ENCODE results near the gene PPP2CA. TPM values are rescaled to one million over a fixed set of nuclear protein-coding genes. Genes with fewer than 3 reads are reported as not detected.
"Not testable (repeated sequence)": the region's sequence is repeated elsewhere in the genome, so short reads cannot be mapped to it uniquely, and the experiment has no call there.

Gene PPP2CA
- total and polyA plus RNA-seq, 10 donors = 23.5 to 175 (median 105) TPM

DNA sequence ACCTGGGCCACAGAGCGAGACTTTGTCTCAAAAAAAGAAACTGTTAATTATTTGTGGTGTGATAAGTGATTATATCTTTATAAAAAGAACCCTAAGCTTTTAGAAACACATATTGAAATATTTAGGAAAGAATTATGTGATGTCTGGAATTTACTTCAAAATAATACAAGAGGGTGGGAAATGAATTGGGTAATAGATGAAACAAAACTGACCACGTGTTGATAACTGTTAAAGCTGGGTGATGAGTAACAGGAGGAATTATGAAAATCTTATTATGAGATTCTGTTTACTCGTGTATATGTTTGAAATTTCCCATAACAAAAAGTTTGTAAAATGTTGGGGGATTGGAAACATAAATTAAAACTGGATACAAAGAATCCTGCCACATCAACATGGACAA is 33.0 kb upstream of the PPP2CA start:
- intact Hi-C loops (cut with DNase I; ENCODE audit: low total_unique reads) = no loop called here
- Histone ChIP-seq H3K27ac (no peak overlapping the region), H3K4me3 (no peak overlapping the region), H3K36me3 (no peaks in the 10 kb centered on the region), H3K27me3 (replicated peaks in 1 of 7) (no peaks in the 10 kb centered on the region), H3K9me3 (peaks cover 0 to 24% (median 21%) of the 10 kb centered on the region in 8 donors), H3K4me1 (no peaks in the 10 kb centered on the region)
- DNase-seq = no peak
- TF ChIP-seq POLR2AphosphoS5 (IDR thresholded peaks at IDR 0.05) = no peak
- no peak for TF ChIP-seq POLR2A (IDR thresholded peaks at IDR 0.05)
- TF ChIP-seq CTCF (IDR thresholded peaks at IDR 0.05 in 8 of 11, conservative IDR thresholded peaks at IDR 0.05 in 3 of 11) = no peak
- 70 to 75% (median 74%) methylated on average over 3 of the region's 3 CpGs for WGBS, 5 donors

DNA sequence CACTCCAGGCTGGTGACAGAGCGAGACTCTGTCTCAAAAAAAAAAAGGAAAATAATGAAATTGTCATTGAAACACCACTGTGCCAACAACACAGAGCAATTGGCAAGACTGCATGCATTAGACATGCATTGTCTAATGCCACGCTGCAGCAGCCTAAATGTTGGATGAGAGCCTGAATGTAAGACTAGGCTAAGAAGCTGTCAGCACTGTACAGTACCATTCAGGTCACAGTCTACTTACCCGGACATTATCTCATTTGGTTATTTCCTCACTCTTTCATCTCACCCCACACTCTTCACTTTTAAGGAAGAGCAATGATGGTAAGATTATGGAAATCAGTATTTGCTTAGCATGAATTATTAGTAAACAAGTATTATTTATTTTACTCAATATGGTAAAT is 31.3 kb upstream of the PPP2CA start:
- H3K9me3 ChIP-seq = peaks cover 0 to 7% (median 4%) of the 10 kb centered on the region in 8 donors
- intact Hi-C loops (cut with DNase I; ENCODE audit: low total_unique reads) = no loop called here
- no peaks in the 10 kb centered on the region for H3K27me3 ChIP-seq (replicated peaks in 1 of 7)
- TF ChIP-seq CTCF (IDR thresholded peaks at IDR 0.05 in 8 of 11, conservative IDR thresholded peaks at IDR 0.05 in 3 of 11) (no peak), POLR2A (IDR thresholded peaks at IDR 0.05) (no peak), POLR2AphosphoS5 (IDR thresholded peaks at IDR 0.05) (no peak)
- H3K4me3 ChIP-seq = no peak overlapping the region
- H3K27ac ChIP-seq = no peak overlapping the region
- no peaks in the 10 kb centered on the region for H3K36me3 ChIP-seq
- DNase-seq = no peak
- no peaks in the 10 kb centered on the region for H3K4me1 ChIP-seq
- WGBS, 5 donors = 78 to 88% (median 81%) methylated on average over 3 of the region's 3 CpGs

DNA sequence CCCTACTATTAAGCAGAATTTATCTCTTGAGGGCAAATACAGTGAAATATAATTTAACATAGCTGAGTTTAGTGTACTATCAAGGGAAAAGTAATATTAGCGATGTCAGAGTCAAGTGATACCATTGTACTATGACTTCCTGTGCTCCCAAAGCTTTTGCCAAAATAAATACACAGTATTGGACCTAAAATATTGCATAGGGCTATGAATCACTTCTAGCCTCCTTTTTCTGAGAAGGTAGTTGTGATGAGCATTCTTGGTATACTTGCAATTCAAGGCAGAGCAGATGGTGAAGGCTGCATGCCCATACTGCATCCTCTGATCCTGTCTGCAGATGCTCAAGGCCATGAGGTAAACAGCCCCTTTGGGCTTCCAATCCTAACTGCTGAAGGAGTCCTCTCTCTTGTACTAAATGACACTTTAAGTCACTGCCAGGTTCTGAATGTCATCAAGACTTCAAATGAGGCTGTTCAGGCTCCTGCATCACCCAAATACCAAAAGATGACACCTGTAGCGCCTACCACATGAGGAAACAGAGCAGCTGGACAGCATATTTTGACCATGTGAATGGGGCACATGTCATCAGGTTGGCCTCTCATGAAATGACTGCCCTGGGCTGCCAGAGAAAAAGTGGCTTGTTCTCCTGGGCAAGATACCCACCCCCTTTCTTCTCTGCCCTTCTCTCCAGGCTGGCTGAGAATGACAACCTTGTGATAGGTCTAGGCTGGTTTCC is 29.7 kb upstream of the PPP2CA start:
- intact Hi-C loops (cut with DNase I; ENCODE audit: low total_unique reads) = no loop called here
- H3K36me3 ChIP-seq = no peaks in the 10 kb centered on the region
- H3K27ac ChIP-seq = no peak overlapping the region
- H3K9me3 ChIP-seq = no peaks in the 10 kb centered on the region
- no peaks in the 10 kb centered on the region for H3K4me1 ChIP-seq
- TF ChIP-seq POLR2A (IDR thresholded peaks at IDR 0.05) = no peak
- no peak for TF ChIP-seq POLR2AphosphoS5 (IDR thresholded peaks at IDR 0.05)
- no peak for TF ChIP-seq CTCF (IDR thresholded peaks at IDR 0.05 in 8 of 11, conservative IDR thresholded peaks at IDR 0.05 in 3 of 11)
- H3K4me3 ChIP-seq = no peak overlapping the region
- WGBS, 5 donors = 71 to 88% (median 80%) methylated on average over 2 of the region's 2 CpGs
- H3K27me3 ChIP-seq (replicated peaks in 1 of 7) = no peaks in the 10 kb centered on the region
- DNase-seq = no peak

DNA sequence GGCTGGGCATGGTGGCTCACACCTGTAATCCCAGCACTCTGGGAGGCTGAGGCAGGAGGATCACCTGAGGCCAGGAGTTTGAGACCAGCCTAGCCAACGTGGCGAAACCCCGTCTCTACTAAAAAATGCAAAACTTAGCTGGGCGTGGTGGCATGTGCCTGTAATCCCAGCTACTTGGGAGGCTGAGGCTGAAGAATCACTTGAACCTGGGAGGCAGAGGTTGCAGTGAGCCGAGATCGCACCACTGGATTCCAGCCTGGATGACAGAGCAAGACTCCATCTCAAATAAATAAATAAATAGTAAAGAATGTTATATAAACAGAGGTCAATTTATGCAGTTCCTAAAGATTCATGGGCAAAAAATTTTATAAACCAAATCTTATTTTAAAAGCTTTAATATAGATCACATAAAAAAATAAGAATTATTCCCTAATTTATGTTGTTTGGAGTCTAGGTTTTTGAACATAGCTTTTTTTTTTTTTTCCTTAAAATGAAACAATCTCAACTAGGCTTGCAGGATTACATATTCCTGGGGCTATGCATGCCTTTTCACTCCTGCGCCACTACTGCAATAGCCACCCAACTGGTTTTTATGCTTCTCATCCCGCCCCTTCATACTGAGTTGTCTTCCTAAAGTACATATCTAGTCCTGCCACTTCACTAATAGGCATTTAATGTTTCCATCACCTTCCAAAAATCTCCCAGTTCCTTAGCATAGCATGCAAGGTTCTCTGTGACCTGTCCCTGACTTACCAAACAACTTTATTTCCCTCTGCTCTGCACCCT is 27.7 kb upstream of the PPP2CA start:
- DNase-seq; H3K27me3 ChIP-seq (replicated peaks in 1 of 7); H3K9me3 ChIP-seq; H3K4me3 ChIP-seq; H3K27ac ChIP-seq; H3K36me3 ChIP-seq; intact Hi-C loops (cut with DNase I; ENCODE audit: low total_unique reads): not testable (repeated sequence)
- H3K4me1 ChIP-seq = peaks cover 0 to 11% (median 0%) of the 10 kb centered on the region in 6 donors
- 91 to 94% (median 94%) methylated on average over 8 of the region's 8 CpGs for WGBS, 5 donors

All from spleen (tissue), 11 donors.